Kidney (tissue), 14 donors: ENCODE measurements around the gene SNRK. TPM values are rescaled to one million over a fixed set of nuclear protein-coding genes. Genes with fewer than 3 reads are reported as not detected.

Source experiments
- DNase-seq, 5 donors: peaks; one replicate each; pipeline ENCODE4 v3.0.0-alpha.2; 2013 to 2020
- FAIRE-seq: peaks from 2 replicates; lab custom pipeline; 2012; peaks lifted over from hg19 to GRCh38; lab: Jason Lieb, UNC
- H3K27ac ChIP-seq, 2 donors: one replicate each; pipeline ENCODE4 v1.7.0; 2013; ENCODE audit warnings: low read depth in 2 of 2, low read length in 2 of 2, inconsistent platforms in 1 of 2
- H3K27me3 ChIP-seq: one replicate; pipeline ENCODE4 v1.7.1; 2013; ENCODE audit warnings: low read length, inconsistent platforms; ENCODE audit not compliant: control insufficient read depth, insufficient read depth
- H3K36me3 ChIP-seq, 3 donors: one replicate each; pipeline versions ENCODE4 v1.7.0 to v1.7.1; 2013; ENCODE audit warnings: low read length in 3 of 3, control low read depth in 1 of 3, inconsistent platforms in 1 of 3; ENCODE audit not compliant: insufficient read depth in 3 of 3, control insufficient read depth in 2 of 3
- H3K4me1 ChIP-seq, 3 donors: one replicate each; pipeline versions ENCODE4 v1.7.0 to v1.7.1; 2013; ENCODE audit warnings: low read length in 3 of 3, inconsistent platforms in 1 of 3, low read depth in 1 of 3; ENCODE audit not compliant: control insufficient read depth in 2 of 3, insufficient read depth in 2 of 3
- H3K4me3 ChIP-seq, 3 donors: one replicate each; pipeline versions ENCODE4 v1.7.0 to v1.8.1; 2013; ENCODE audit warnings: low read length in 3 of 3, control low read depth in 1 of 3, inconsistent platforms in 1 of 3
- H3K9ac ChIP-seq, 3 donors: one replicate each; pipeline versions ENCODE4 v1.7.0 to v1.7.1; 2013; ENCODE audit warnings: low read length in 3 of 3, control low read depth in 1 of 3, inconsistent platforms in 1 of 3
- H3K9me3 ChIP-seq, 3 donors: one replicate each; pipeline versions ENCODE4 v1.7.0 to v1.7.1; 2013; ENCODE audit warnings: low read length in 3 of 3, control low read depth in 1 of 3, inconsistent platforms in 1 of 3; ENCODE audit not compliant: control insufficient read depth in 2 of 3, insufficient read depth in 1 of 3
- intact Hi-C: fragments of 100-400 bp; cut with DNase I; formaldehyde crosslinking; loops from one replicate; pipeline ENCODE4 v1.11.1; 2022
- polyA plus RNA-seq: library from polyadenylated mRNA; stranded (reverse); fragments of 350-450 nt; fragmentation: Illumina TruSeq; extraction: RNeasy Lipid Tissue Mini Kit (QIAGEN cat#74804); gene quantifications from one replicate; pipeline ENCODE4 v1.2.3, GENCODE V29; 2014; ENCODE audit warnings: low read depth, low replicate concordance; ENCODE audit not compliant: insufficient read depth
- total RNA-seq: library from RNA; stranded (reverse); fragmentation: NEBNext Ultra II Directional; extraction: Animal tissue kit (Norgen Biotek cat#: 25700); gene quantifications from one replicate; pipeline ENCODE4 v1.2.1, GENCODE V29; 2021
- TF ChIP-seq, protein P1 (sequence below): IDR thresholded peaks from 3 replicates; pipeline ENCODE4 v1.5.1; 2012; ENCODE audit warnings: mild to moderate bottlenecking, moderate library complexity, borderline replicate concordance; ENCODE audit not compliant: insufficient read depth; ENCODE audit errors: extremely low read depth
- donor health status: control.
- donor health status: control.
- donor health status: control.
- donor health status: control.
- donor health status: control.
- donor health status: DM: yes; HTN: yes; CAD: no.
- donor health status: Normal renal cell carcinoma (clear cell type).

SNRK gene
- total and polyA plus RNA-seq, 2 donors from 2014 or later = 15.6 to 62.3 TPM

DNA sequence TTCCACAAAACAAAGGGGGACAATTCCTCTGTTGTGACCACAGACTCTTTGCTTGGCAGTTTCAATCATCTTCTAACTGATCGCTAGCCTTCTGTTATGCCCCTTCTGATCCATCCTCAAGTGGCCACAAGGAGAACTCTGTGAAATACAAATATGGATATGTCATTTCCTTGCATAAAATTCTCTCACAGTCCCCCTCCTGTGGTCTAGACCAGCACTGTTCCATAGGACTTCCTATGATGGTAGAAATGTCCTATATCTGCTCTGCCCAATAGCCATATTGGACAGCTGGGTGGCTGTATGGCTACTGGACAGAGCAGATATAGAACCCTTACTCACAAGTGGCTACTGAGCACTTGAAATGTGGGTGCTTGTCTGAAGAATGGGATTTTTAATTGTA lies 25.9 kb upstream of the SNRK start:
- no peak for FAIRE-seq
- H3K4me3 ChIP-seq = no peak overlapping the region

DNA sequence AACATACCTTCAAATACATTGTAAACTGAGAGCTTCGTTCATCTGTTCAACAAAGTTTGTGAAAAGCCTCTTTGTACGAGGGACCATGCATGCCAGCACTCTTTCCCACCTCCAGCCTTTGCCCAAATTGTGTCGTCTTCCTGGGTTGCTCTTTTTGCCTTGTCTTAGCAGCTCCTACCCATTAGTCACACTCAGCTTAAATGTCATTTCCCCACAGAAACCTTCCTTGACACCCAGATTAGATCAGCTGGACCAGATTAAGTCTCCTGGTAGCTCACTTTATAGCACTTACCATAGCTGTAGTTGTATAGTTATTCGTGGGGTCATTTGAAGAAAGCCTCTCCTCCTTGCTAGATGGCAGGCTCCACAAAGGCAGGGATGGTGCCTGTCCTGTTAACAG lies 24.1 kb upstream of the SNRK start:
- FAIRE-seq (no peak), DNase-seq (no peak)
- Histone ChIP-seq H3K36me3 (no peaks in the 10 kb centered on the region), H3K4me3 (no peak overlapping the region), H3K4me1 (no peaks in the 10 kb centered on the region), H3K27me3 (no peaks in the 10 kb centered on the region), H3K27ac (no peak overlapping the region), H3K9ac (no peak overlapping the region), H3K9me3 (no peaks in the 10 kb centered on the region)
- TF ChIP-seq, protein P1, sequence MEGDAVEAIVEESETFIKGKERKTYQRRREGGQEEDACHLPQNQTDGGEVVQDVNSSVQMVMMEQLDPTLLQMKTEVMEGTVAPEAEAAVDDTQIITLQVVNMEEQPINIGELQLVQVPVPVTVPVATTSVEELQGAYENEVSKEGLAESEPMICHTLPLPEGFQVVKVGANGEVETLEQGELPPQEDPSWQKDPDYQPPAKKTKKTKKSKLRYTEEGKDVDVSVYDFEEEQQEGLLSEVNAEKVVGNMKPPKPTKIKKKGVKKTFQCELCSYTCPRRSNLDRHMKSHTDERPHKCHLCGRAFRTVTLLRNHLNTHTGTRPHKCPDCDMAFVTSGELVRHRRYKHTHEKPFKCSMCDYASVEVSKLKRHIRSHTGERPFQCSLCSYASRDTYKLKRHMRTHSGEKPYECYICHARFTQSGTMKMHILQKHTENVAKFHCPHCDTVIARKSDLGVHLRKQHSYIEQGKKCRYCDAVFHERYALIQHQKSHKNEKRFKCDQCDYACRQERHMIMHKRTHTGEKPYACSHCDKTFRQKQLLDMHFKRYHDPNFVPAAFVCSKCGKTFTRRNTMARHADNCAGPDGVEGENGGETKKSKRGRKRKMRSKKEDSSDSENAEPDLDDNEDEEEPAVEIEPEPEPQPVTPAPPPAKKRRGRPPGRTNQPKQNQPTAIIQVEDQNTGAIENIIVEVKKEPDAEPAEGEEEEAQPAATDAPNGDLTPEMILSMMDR = no peak
- intact Hi-C loops = no loop called here

More for the DNA sequence above, 25.9 kb upstream of the SNRK start:
- no peaks in the 10 kb centered on the region for H3K27me3 ChIP-seq
- no peaks in the 10 kb centered on the region for H3K4me1 ChIP-seq
- TF ChIP-seq, protein P1 = no peak
- H3K27ac ChIP-seq = no peak overlapping the region
- intact Hi-C loops = no loop called here
- no peaks in the 10 kb centered on the region for H3K36me3 ChIP-seq
- DNase-seq = no peak
- H3K9me3 ChIP-seq = no peaks in the 10 kb centered on the region
- no peak overlapping the region for H3K9ac ChIP-seq

DNA sequence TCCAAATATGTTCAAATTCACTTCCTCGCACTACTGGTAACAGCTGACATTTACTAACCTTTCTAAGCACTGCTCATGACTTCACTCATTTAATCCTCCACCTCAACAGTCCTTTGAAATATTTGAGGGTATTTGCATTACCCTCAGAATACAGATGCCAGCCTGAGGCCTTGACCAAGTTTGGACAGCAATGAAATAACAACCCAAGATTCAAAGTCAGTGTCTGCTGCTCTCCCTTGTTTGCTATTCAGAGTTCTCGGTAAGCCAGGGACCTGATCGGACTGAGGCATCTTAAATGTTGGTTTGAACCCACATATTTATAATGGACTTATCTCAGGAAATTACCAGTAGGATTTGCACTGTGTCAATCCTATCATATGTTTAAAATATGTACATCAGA lies 19.9 kb upstream of the SNRK start:
- intact Hi-C loops = no loop called here
- DNase-seq = no peak
- Histone ChIP-seq H3K36me3 (no peaks in the 10 kb centered on the region), H3K27ac (no peak overlapping the region), H3K4me3 (no peak overlapping the region), H3K4me1 (no peaks in the 10 kb centered on the region), H3K9ac (no peak overlapping the region), H3K9me3 (no peaks in the 10 kb centered on the region), H3K27me3 (no peaks in the 10 kb centered on the region)
- FAIRE-seq = no peak
- TF ChIP-seq, protein P1 = no peak

DNA sequence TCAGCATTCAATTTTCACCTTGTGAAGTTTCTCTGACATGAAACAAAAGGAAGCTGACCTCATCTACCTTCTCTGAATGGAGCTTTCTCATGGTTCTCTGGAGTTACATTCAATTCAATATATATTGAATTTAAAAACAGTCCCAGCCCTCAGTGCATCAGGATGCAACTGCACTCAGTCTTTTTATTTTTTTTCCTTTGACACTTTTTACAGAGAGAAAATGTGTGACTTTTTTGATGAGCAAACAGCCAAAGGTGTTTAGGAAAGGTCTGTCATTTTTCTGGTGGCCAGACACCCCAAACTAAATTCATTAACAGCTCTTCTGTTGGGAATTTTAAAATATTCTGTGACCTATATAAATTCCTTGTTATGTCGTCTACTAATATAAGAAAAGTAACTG lies 19.3 kb upstream of the SNRK start:
- intact Hi-C loops = no loop called here
- no peaks in the 10 kb centered on the region for H3K9me3 ChIP-seq
- FAIRE-seq (no peak), DNase-seq (no peak)
- H3K4me3 ChIP-seq = no peak overlapping the region
- H3K4me1 ChIP-seq = no peaks in the 10 kb centered on the region
- H3K27me3 ChIP-seq = no peaks in the 10 kb centered on the region
- H3K36me3 ChIP-seq = no peaks in the 10 kb centered on the region
- TF ChIP-seq, protein P1 = no peak
- no peak overlapping the region for H3K27ac ChIP-seq
- H3K9ac ChIP-seq = no peak overlapping the region
